ENCODE results near the gene WBP1. TPM values are rescaled to one million over a fixed set of nuclear protein-coding genes. Genes with fewer than 3 reads are reported as not detected.
A peak's percentile ranks its signal among the peaks of the same experiment; 100 is the strongest.

The WBP1 gene
- total and polyA plus RNA-seq, 10 of the 15 experiments (the other 5 are each of a cell fraction or from before 2014, with no cell fraction given): 4.2 to 76.8 (median 43.8) TPM

- Histone ChIP-seq H3K4me2 (ENCODE audit: control insufficient read depth, insufficient read depth) (peak overlapping the region; percentile 46), H2AFZ (ENCODE audit: control insufficient read depth, low read depth, low read length) (peak overlapping the region; percentile 68), H3K79me2 (ENCODE audit: control insufficient read depth, insufficient read depth, low read length) (no peaks in the 10 kb centered on the region), H3K36me3 (ENCODE audit: control insufficient read depth in 2 of 2, insufficient read depth in 2 of 2, low read length in 1 of 2) (peaks cover 0 to 4% of the 10 kb centered on the region in 2 experiments; a peak in 2 of 4 replicates), H4K20me1 (ENCODE audit: control insufficient read depth, insufficient read depth) (no peaks in the 10 kb centered on the region), H3K27me3 (replicated peaks in 1 of 2; ENCODE audit: control insufficient read depth in 2 of 2, insufficient read depth in 2 of 2, low read length in 1 of 2) (peaks cover 15 to 25% of the 10 kb centered on the region in 2 experiments; a peak in 3 of 4 replicates), H3K27ac (ENCODE audit: control insufficient read depth, insufficient read depth) (no peak overlapping the region), H3K4me1 (ENCODE audit: control insufficient read depth, insufficient read depth, low read length) (peaks cover 12% of the 10 kb centered on the region), H3K4me3 (peak overlapping the region; percentile 57; the same call in 1 of the 2 replicates), H3K9me3 (replicated peaks; ENCODE audit: control insufficient read depth, insufficient read depth, low read length) (no peaks in the 10 kb centered on the region), H3K9ac (ENCODE audit: control insufficient read depth, insufficient read depth, low read length) (no peak overlapping the region)
- no peak for TF ChIP-seq EGR1 (IDR thresholded peaks at IDR 0.05; ENCODE audit: borderline replicate concordance in 1 of 2, low read depth in 2 of 2, low read length in 2 of 2)
- TF ChIP-seq MTA3 (IDR thresholded peaks at IDR 0.05; ENCODE audit: borderline replicate concordance, low read length): 0 out of 2 replicates have a peak, but pooled peaks have one; percentile 45
- TF ChIP-seq RAD21 (IDR thresholded peaks at IDR 0.05; ENCODE audit: insufficient read depth, low read depth, low read length): no peak
- TF ChIP-seq HDAC6 (IDR thresholded peaks at IDR 0.05; ENCODE audit: unreplicated experiment): peak; percentile 67
- TF ChIP-seq PAX8 (IDR thresholded peaks at IDR 0.05): no peak
- peak; percentile 68 for TF ChIP-seq POLR2A (IDR thresholded peaks at IDR 0.05; ENCODE audit: low read depth, low read length)
- no peak for TF ChIP-seq SMAD5 (IDR thresholded peaks at IDR 0.05; ENCODE audit: low read depth)
- no peak for TF ChIP-seq RBBP5 (conservative IDR thresholded peaks at IDR 0.05)
- TF ChIP-seq FOXM1 (IDR thresholded peaks at IDR 0.05; ENCODE audit: low read depth, low read length): no peak
- TF ChIP-seq FOXK2 (IDR thresholded peaks at IDR 0.05): no peak
- no peak for TF ChIP-seq RAD51 (IDR thresholded peaks at IDR 0.05)
- TF ChIP-seq CREM (IDR thresholded peaks at IDR 0.05; ENCODE audit: low read depth): no peak
- TF ChIP-seq ZBED1 (IDR thresholded peaks at IDR 0.05; ENCODE audit: borderline replicate concordance): no peak
- TF ChIP-seq SMARCA5 (IDR thresholded peaks at IDR 0.05): no peak
- TF ChIP-seq USF2 (IDR thresholded peaks at IDR 0.05; ENCODE audit: borderline replicate concordance, low read depth, low read length): no peak
- TF ChIP-seq CREB1 (IDR thresholded peaks at IDR 0.05; ENCODE audit: low read depth): 0 out of 2 replicates have a peak, but pooled peaks have one; percentile 20
- 0 out of 2 replicates have a peak, but pooled peaks have one; percentile 26 for TF ChIP-seq POLR2AphosphoS5 (IDR thresholded peaks at IDR 0.05; ENCODE audit: low read length)
- no peak for TF ChIP-seq CHD4 (IDR thresholded peaks at IDR 0.05)
- TF ChIP-seq WRNIP1 (IDR thresholded peaks at IDR 0.05; ENCODE audit: borderline replicate concordance, low read depth, low read length): no peak
- TF ChIP-seq, protein P1, sequence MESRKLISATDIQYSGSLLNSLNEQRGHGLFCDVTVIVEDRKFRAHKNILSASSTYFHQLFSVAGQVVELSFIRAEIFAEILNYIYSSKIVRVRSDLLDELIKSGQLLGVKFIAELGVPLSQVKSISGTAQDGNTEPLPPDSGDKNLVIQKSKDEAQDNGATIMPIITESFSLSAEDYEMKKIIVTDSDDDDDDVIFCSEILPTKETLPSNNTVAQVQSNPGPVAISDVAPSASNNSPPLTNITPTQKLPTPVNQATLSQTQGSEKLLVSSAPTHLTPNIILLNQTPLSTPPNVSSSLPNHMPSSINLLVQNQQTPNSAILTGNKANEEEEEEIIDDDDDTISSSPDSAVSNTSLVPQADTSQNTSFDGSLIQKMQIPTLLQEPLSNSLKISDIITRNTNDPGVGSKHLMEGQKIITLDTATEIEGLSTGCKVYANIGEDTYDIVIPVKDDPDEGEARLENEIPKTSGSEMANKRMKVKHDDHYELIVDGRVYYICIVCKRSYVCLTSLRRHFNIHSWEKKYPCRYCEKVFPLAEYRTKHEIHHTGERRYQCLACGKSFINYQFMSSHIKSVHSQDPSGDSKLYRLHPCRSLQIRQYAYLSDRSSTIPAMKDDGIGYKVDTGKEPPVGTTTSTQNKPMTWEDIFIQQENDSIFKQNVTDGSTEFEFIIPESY (IDR thresholded peaks at IDR 0.05): no peak
- no peak for TF ChIP-seq TARDBP (IDR thresholded peaks at IDR 0.05; ENCODE audit: borderline replicate concordance)
- TF ChIP-seq, protein P2, sequence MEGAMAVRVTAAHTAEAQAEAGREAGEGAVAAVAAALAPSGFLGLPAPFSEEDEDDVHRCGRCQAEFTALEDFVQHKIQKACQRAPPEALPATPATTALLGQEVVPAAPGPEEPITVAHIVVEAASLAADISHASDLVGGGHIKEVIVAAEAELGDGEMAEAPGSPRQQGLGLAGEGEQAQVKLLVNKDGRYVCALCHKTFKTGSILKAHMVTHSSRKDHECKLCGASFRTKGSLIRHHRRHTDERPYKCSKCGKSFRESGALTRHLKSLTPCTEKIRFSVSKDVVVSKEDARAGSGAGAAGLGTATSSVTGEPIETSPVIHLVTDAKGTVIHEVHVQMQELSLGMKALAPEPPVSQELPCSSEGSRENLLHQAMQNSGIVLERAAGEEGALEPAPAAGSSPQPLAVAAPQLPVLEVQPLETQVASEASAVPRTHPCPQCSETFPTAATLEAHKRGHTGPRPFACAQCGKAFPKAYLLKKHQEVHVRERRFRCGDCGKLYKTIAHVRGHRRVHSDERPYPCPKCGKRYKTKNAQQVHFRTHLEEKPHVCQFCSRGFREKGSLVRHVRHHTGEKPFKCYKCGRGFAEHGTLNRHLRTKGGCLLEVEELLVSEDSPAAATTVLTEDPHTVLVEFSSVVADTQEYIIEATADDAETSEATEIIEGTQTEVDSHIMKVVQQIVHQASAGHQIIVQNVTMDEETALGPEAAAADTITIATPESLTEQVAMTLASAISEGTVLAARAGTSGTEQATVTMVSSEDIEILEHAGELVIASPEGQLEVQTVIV (IDR thresholded peaks at IDR 0.05; ENCODE audit: borderline replicate concordance, partially characterized antibody): no peak
- ChIA-PET POLR2A (interaction anchor here (0.9 kb wide), 1 partner anchor 79 kb away, joined by 3 read pairs; no protein-coding TSS in a partner anchor), CTCF (interaction anchor here (0.6 to 13.9 kb wide), 2 partner anchors 15 to 89 kb away, joined by 3 to 231 read pairs; partner anchors contain the start of genes CCDC142 and TTC31), SMC1A (ENCODE audit: uncharacterized antibody, unreplicated experiment) (no interaction called here), RAD21 (ENCODE audit: unreplicated experiment) (no interaction called here)
- WGBS (ENCODE audit: insufficient coverage, insufficient replicate concordance, low lambda C conversion rate, missing lambda C conversion rate): 22% methylated on average over 53 of the region's 61 CpGs
- DNase-seq (ENCODE audit: low read depth, low spot score) (no peak), ATAC-seq (no peak), FAIRE-seq (no peak)
- in situ Hi-C loops (cut with MboI): no loop called here
- intact Hi-C loops (cut with micrococcal nuclease; ENCODE audit: unreplicated experiment): no loop called here
- no TSS peak for BruUV-seq (replicated peaks)
These were observed 39.7 kb downstream of the WBP1 start for GRCh38 chr2:74497777-74498499.
